GM23338 (cell line): ENCODE measurements around the gene SMURF1. TPM values are rescaled to one million over a fixed set of nuclear protein-coding genes. Genes with fewer than 3 reads are reported as not detected.

Experiments used
- ATAC-seq: fragments of 200-7000 bp; cut with Tn5 transposase; 3 replicates; pipeline ENCODE4 v1.9.1; 2020
- DNase-seq: peaks from one replicate; pipeline ENCODE4 v3.0.0-alpha.2; 2015; ENCODE audit warnings: low spot score
- H2AFZ ChIP-seq: fragments of 200-600 bp; sonication (generic); 2 replicates; pipeline ENCODE4 v1.8.0; 2016; ENCODE audit warnings: antibody characterized with exemption, mild to moderate bottlenecking, moderate library complexity
- H3F3A ChIP-seq: fragments of 200-600 bp; sonication (generic); replicated peaks from 2 replicates; pipeline ENCODE4 v1.8.0; 2017; ENCODE audit warnings: antibody characterized with exemption, mixed run types, low read depth
- H3K27ac ChIP-seq: fragments of 200-600 bp; sonication (generic); 2 replicates; pipeline ENCODE4 v1.6.1; 2016; ENCODE audit warnings: low read depth
- H3K27me3 ChIP-seq: fragments of 200-600 bp; sonication (generic); 2 replicates; pipeline ENCODE4 v1.8.0; 2016; ENCODE audit warnings: mild to moderate bottlenecking, mixed run types, moderate library complexity; ENCODE audit not compliant: insufficient read depth
- H3K36me3 ChIP-seq: fragments of 200-600 bp; sonication (generic); 2 replicates; pipeline ENCODE4 v1.8.0; 2016; ENCODE audit warnings: mild to moderate bottlenecking; ENCODE audit not compliant: insufficient read depth
- H3K4me1 ChIP-seq: fragments of 200-600 bp; sonication (generic); 2 replicates; pipeline ENCODE4 v1.8.0; 2016; ENCODE audit warnings: mild to moderate bottlenecking, moderate library complexity; ENCODE audit not compliant: insufficient read depth
- H3K4me2 ChIP-seq: fragments of 200-600 bp; sonication (generic); 2 replicates; pipeline ENCODE4 v1.7.1; 2017; ENCODE audit warnings: mixed run types
- H3K4me3 ChIP-seq: fragments of 200-600 bp; sonication (generic); 2 replicates; pipeline ENCODE4 v1.6.1; 2016; ENCODE audit warnings: mixed run types
- H3K79me2 ChIP-seq: fragments of 200-600 bp; sonication (generic); replicated peaks from 2 replicates; pipeline ENCODE4 v1.8.0; 2017; ENCODE audit warnings: mild to moderate bottlenecking; ENCODE audit not compliant: insufficient read depth
- H3K9me2 ChIP-seq: fragments of 200-600 bp; sonication (generic); 2 replicates; pipeline ENCODE4 v1.8.0; 2017; ENCODE audit not compliant: insufficient read depth
- H4K20me1 ChIP-seq: fragments of 200-600 bp; sonication (generic); replicated peaks from 2 replicates; pipeline ENCODE4 v1.8.0; 2017; ENCODE audit warnings: mild to moderate bottlenecking; ENCODE audit not compliant: insufficient read depth
- H3K27ac Mint-ChIP-seq: 2 replicates; pipeline ENCODE4 v1.8.0; 2020; ENCODE audit warnings: inconsistent platforms, mild to moderate bottlenecking, moderate library complexity, mixed read lengths
- H3K27me3 Mint-ChIP-seq: 3 replicates; pipeline ENCODE4 v1.8.0; 2022; ENCODE audit warnings: low read depth, mild to moderate bottlenecking, moderate library complexity, mixed read lengths, inconsistent platforms; ENCODE audit not compliant: insufficient read depth, poor library complexity
- H3K36me3 Mint-ChIP-seq: 3 replicates; pipeline ENCODE4 v1.8.0; 2021; ENCODE audit warnings: low read depth, mild to moderate bottlenecking, inconsistent platforms, moderate library complexity, mixed read lengths
- H3K4me1 Mint-ChIP-seq: 3 replicates; pipeline ENCODE4 v1.8.0; 2020; ENCODE audit warnings: mild to moderate bottlenecking, inconsistent platforms, mixed read lengths
- H3K4me3 Mint-ChIP-seq: 3 replicates; pipeline ENCODE4 v1.8.0; 2021; ENCODE audit warnings: moderate library complexity, mild to moderate bottlenecking, inconsistent platforms, mixed read lengths
- H3K9me3 Mint-ChIP-seq: 3 replicates; pipeline ENCODE4 v1.8.0; 2020; ENCODE audit warnings: moderate library complexity, mild to moderate bottlenecking, inconsistent platforms, mixed read lengths
- CREB1 ChIP-seq: fragments of 250-450 bp; sonication (Bioruptor Pico); IDR thresholded peaks from 2 replicates; pipeline ENCODE4 v1.5.0; 2020; ENCODE audit warnings: low read depth, mild to moderate bottlenecking, moderate library complexity
- EZH2 ChIP-seq: fragments of 200-600 bp; sonication (generic); IDR thresholded peaks from one replicate; pipeline ENCODE4 v1.8.0; 2017; ENCODE audit warnings: antibody characterized with exemption, mild to moderate bottlenecking, low read depth; ENCODE audit not compliant: unreplicated experiment
- EZH2phosphoT487 ChIP-seq: fragments of 200-600 bp; sonication (generic); IDR thresholded peaks from one replicate; pipeline ENCODE4 v1.8.1; 2018; ENCODE audit warnings: antibody characterized with exemption; ENCODE audit not compliant: unreplicated experiment
- JUNB ChIP-seq: IDR thresholded peaks from one replicate; pipeline ENCODE4 v1.6.1; 2016; ENCODE audit warnings: antibody characterized with exemption; ENCODE audit not compliant: unreplicated experiment
- NANOG ChIP-seq: IDR thresholded peaks from 2 replicates; pipeline ENCODE4 v1.6.1; 2016; ENCODE audit warnings: antibody characterized with exemption, borderline replicate concordance
- POLR2AphosphoS5 ChIP-seq: IDR thresholded peaks from 2 replicates; pipeline ENCODE4 v1.6.1; 2016; ENCODE audit warnings: antibody characterized with exemption, low read depth
- STAT1 ChIP-seq: IDR thresholded peaks from one replicate; pipeline ENCODE4 v1.6.1; 2016; ENCODE audit warnings: antibody characterized with exemption; ENCODE audit not compliant: unreplicated experiment
- ZNF114 ChIP-seq: fragments of 250-450 bp; sonication (Bioruptor Pico); IDR thresholded peaks from 2 replicates; pipeline ENCODE4 v1.5.0; 2020; ENCODE audit warnings: mild to moderate bottlenecking, moderate library complexity
- ZNF331 ChIP-seq: fragments of 250-450 bp; sonication (Bioruptor Pico); IDR thresholded peaks from 2 replicates; pipeline ENCODE4 v1.5.0; 2020; ENCODE audit warnings: low read depth, mild to moderate bottlenecking, moderate library complexity
- polyA plus RNA-seq: library from polyadenylated mRNA; unstranded; fragments of >200 nt; fragmentation: Nextera tagmentation; extraction: Ambion mirVana; gene quantifications from 2 replicates; pipeline ENCODE4 v1.2.1, GENCODE V29; 2016
- total RNA-seq: library from RNA; depleted of rRNA; stranded (reverse); fragments of >200 nt; shearing (Covaris generic); gene quantifications from 2 replicates; pipeline ENCODE4 v1.2.3, GENCODE V29; 2014
- TF ChIP-seq, protein P1 (sequence below): IDR thresholded peaks from 2 replicates; pipeline ENCODE4 v1.6.1; 2016; ENCODE audit warnings: antibody characterized with exemption
- TF ChIP-seq, protein P2 (sequence below): IDR thresholded peaks from one replicate; pipeline ENCODE4 v1.6.1; 2018; ENCODE audit warnings: antibody characterized with exemption; ENCODE audit not compliant: unreplicated experiment
- TF ChIP-seq, protein P3 (sequence below): fragments of 250-450 bp; sonication (Bioruptor Pico); IDR thresholded peaks from 2 replicates; pipeline ENCODE4 v1.5.0; 2020; ENCODE audit warnings: mild to moderate bottlenecking, moderate library complexity
- TF ChIP-seq, protein P4 (sequence below), 2 experiments: fragments of 200-600 bp in 1 of 2; sonication (generic) in 1 of 2; conservative IDR thresholded peaks; 2 replicates each; pipeline versions ENCODE4 v1.5.1 to v1.6.1; 2016 to 2017; ENCODE audit warnings: antibody characterized with exemption in 2 of 2, low read depth in 2 of 2, mild to moderate bottlenecking in 2 of 2, moderate library complexity in 1 of 2

Gene SMURF1
- total and polyA plus RNA-seq, 2 experiments from 2014 or later: 5.8 to 23.9 TPM

DNA sequence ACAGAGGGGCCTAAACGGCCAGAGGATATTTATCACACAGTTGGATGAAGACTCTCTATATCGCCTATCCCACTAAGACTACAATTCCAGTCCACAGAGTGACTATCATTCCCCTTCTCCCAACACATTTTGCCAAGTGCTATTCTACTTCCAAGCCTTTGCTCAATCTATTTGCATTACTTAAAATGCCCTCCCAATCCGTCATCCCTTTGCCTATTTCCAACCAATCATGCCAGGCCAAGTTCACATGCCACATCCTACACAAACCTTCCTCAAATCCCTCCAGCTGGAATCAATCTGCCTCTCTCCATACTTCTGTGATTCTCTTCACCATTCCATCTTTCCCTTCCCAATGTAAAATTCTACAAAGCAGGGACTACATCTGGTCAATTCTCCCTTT, 38.2 kb downstream of the SMURF1 start:
- Mint-ChIP-seq H3K27me3 (peaks cover 4% of the 10 kb centered on the region), H3K9me3 (no peaks in the 10 kb centered on the region), H3K36me3 (no peaks in the 10 kb centered on the region), H3K4me3 (no peak overlapping the region), H3K4me1 (peaks cover 38% of the 10 kb centered on the region), H3K27ac (no peak overlapping the region)
- TF ChIP-seq CREB1 (CRISPR knock-in tag): no peak
- TF ChIP-seq, protein P1, sequence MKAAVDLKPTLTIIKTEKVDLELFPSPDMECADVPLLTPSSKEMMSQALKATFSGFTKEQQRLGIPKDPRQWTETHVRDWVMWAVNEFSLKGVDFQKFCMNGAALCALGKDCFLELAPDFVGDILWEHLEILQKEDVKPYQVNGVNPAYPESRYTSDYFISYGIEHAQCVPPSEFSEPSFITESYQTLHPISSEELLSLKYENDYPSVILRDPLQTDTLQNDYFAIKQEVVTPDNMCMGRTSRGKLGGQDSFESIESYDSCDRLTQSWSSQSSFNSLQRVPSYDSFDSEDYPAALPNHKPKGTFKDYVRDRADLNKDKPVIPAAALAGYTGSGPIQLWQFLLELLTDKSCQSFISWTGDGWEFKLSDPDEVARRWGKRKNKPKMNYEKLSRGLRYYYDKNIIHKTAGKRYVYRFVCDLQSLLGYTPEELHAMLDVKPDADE: no peak
- TF ChIP-seq, protein P2, sequence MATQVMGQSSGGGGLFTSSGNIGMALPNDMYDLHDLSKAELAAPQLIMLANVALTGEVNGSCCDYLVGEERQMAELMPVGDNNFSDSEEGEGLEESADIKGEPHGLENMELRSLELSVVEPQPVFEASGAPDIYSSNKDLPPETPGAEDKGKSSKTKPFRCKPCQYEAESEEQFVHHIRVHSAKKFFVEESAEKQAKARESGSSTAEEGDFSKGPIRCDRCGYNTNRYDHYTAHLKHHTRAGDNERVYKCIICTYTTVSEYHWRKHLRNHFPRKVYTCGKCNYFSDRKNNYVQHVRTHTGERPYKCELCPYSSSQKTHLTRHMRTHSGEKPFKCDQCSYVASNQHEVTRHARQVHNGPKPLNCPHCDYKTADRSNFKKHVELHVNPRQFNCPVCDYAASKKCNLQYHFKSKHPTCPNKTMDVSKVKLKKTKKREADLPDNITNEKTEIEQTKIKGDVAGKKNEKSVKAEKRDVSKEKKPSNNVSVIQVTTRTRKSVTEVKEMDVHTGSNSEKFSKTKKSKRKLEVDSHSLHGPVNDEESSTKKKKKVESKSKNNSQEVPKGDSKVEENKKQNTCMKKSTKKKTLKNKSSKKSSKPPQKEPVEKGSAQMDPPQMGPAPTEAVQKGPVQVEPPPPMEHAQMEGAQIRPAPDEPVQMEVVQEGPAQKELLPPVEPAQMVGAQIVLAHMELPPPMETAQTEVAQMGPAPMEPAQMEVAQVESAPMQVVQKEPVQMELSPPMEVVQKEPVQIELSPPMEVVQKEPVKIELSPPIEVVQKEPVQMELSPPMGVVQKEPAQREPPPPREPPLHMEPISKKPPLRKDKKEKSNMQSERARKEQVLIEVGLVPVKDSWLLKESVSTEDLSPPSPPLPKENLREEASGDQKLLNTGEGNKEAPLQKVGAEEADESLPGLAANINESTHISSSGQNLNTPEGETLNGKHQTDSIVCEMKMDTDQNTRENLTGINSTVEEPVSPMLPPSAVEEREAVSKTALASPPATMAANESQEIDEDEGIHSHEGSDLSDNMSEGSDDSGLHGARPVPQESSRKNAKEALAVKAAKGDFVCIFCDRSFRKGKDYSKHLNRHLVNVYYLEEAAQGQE: no peak
- no peak for TF ChIP-seq ZNF114 (CRISPR knock-in tag)
- TF ChIP-seq, protein P3, sequence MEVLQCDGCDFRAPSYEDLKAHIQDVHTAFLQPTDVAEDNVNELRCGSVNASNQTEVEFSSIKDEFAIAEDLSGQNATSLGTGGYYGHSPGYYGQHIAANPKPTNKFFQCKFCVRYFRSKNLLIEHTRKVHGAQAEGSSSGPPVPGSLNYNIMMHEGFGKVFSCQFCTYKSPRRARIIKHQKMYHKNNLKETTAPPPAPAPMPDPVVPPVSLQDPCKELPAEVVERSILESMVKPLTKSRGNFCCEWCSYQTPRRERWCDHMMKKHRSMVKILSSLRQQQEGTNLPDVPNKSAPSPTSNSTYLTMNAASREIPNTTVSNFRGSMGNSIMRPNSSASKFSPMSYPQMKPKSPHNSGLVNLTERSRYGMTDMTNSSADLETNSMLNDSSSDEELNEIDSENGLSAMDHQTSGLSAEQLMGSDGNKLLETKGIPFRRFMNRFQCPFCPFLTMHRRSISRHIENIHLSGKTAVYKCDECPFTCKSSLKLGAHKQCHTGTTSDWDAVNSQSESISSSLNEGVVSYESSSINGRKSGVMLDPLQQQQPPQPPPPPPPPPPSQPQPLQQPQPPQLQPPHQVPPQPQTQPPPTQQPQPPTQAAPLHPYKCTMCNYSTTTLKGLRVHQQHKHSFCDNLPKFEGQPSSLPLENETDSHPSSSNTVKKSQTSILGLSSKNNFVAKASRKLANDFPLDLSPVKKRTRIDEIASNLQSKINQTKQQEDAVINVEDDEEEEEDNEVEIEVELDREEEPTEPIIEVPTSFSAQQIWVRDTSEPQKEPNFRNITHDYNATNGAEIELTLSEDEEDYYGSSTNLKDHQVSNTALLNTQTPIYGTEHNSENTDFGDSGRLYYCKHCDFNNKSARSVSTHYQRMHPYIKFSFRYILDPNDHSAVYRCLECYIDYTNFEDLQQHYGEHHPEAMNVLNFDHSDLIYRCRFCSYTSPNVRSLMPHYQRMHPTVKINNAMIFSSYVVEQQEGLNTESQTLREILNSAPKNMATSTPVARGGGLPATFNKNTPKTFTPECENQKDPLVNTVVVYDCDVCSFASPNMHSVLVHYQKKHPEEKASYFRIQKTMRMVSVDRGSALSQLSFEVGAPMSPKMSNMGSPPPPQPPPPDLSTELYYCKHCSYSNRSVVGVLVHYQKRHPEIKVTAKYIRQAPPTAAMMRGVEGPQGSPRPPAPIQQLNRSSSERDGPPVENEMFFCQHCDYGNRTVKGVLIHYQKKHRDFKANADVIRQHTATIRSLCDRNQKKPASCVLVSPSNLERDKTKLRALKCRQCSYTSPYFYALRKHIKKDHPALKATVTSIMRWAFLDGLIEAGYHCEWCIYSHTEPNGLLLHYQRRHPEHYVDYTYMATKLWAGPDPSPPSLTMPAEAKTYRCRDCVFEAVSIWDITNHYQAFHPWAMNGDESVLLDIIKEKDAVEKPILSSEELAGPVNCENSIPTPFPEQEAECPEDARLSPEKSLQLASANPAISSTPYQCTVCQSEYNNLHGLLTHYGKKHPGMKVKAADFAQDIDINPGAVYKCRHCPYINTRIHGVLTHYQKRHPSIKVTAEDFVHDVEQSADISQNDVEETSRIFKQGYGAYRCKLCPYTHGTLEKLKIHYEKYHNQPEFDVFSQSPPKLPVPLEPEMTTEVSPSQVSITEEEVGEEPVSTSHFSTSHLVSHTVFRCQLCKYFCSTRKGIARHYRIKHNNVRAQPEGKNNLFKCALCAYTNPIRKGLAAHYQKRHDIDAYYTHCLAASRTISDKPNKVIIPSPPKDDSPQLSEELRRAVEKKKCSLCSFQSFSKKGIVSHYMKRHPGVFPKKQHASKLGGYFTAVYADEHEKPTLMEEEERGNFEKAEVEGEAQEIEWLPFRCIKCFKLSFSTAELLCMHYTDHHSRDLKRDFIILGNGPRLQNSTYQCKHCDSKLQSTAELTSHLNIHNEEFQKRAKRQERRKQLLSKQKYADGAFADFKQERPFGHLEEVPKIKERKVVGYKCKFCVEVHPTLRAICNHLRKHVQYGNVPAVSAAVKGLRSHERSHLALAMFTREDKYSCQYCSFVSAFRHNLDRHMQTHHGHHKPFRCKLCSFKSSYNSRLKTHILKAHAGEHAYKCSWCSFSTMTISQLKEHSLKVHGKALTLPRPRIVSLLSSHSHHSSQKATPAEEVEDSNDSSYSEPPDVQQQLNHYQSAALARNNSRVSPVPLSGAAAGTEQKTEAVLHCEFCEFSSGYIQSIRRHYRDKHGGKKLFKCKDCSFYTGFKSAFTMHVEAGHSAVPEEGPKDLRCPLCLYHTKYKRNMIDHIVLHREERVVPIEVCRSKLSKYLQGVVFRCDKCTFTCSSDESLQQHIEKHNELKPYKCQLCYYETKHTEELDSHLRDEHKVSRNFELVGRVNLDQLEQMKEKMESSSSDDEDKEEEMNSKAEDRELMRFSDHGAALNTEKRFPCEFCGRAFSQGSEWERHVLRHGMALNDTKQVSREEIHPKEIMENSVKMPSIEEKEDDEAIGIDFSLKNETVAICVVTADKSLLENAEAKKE (CRISPR knock-in tag): no peak
- no peak for TF ChIP-seq NANOG
- TF ChIP-seq EZH2phosphoT487: no peak
- no peak for TF ChIP-seq JUNB
- TF ChIP-seq, protein P4, sequence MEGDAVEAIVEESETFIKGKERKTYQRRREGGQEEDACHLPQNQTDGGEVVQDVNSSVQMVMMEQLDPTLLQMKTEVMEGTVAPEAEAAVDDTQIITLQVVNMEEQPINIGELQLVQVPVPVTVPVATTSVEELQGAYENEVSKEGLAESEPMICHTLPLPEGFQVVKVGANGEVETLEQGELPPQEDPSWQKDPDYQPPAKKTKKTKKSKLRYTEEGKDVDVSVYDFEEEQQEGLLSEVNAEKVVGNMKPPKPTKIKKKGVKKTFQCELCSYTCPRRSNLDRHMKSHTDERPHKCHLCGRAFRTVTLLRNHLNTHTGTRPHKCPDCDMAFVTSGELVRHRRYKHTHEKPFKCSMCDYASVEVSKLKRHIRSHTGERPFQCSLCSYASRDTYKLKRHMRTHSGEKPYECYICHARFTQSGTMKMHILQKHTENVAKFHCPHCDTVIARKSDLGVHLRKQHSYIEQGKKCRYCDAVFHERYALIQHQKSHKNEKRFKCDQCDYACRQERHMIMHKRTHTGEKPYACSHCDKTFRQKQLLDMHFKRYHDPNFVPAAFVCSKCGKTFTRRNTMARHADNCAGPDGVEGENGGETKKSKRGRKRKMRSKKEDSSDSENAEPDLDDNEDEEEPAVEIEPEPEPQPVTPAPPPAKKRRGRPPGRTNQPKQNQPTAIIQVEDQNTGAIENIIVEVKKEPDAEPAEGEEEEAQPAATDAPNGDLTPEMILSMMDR (conservative IDR thresholded peaks at IDR 0.05; ENCODE audit: low read depth in 2 of 2): no peak
- TF ChIP-seq POLR2AphosphoS5: no peak
- no peak for TF ChIP-seq ZNF331 (CRISPR knock-in tag)
- TF ChIP-seq STAT1: no peak
- TF ChIP-seq EZH2: no peak
- DNase-seq (no peak), ATAC-seq (no peak)
- Histone ChIP-seq H3K9me2 (no peaks in the 10 kb centered on the region), H2AFZ (no peak overlapping the region), H3K4me3 (no peak overlapping the region), H3K36me3 (no peaks in the 10 kb centered on the region), H3F3A (no peaks in the 10 kb centered on the region), H3K27me3 (no peaks in the 10 kb centered on the region), H4K20me1 (peaks cover 14% of the 10 kb centered on the region; the same call in 1 of the 2 replicates), H3K4me2 (no peak overlapping the region), H3K4me1 (peaks cover 24% of the 10 kb centered on the region), H3K79me2 (peaks cover 100% of the 10 kb centered on the region), H3K27ac (no peak overlapping the region)
